Measurements from ENCODE around the gene HTR1E. TPM values are rescaled to one million over a fixed set of nuclear protein-coding genes. Genes with fewer than 3 reads are reported as not detected.
"Not testable (repeated sequence)": the region's sequence is repeated elsewhere in the genome, so short reads cannot be mapped to it uniquely, and the experiment has no call there.

The HTR1E gene
- total and polyA plus RNA-seq, 11 donors = not detected

- 72 to 83% (median 81%) methylated on average over 2 of the region's 2 CpGs for WGBS, 4 donors
- no peak overlapping the region for H3K4me3 ChIP-seq
- DNase-seq (no peak), ATAC-seq (no peak)
- H3K27ac ChIP-seq = no peak overlapping the region
- no peaks in the 10 kb centered on the region for H3K4me1 ChIP-seq
- no peaks in the 10 kb centered on the region for H3K36me3 ChIP-seq
- TF ChIP-seq CTCF (IDR thresholded peaks at IDR 0.05) (no peak), POLR2A (IDR thresholded peaks at IDR 0.05) (no peak)
- no peaks in the 10 kb centered on the region for H3K27me3 ChIP-seq
- H3K9me3 ChIP-seq = no peaks in the 10 kb centered on the region
- intact Hi-C loops (cut with DNase I) = no loop called here
These were observed 20.9 kb upstream of the HTR1E start for GRCh38 chr6:86916393-86916792.

GRCh38 chr6:86927138-86927537, 10.2 kb upstream of the HTR1E start:
- ATAC-seq; intact Hi-C loops (cut with DNase I); DNase-seq; H3K27me3 ChIP-seq; H3K4me3 ChIP-seq; H3K27ac ChIP-seq; H3K4me1 ChIP-seq; H3K9me3 ChIP-seq; H3K36me3 ChIP-seq: not testable (repeated sequence)
- WGBS, 4 donors = 65 to 88% (median 81%) methylated on average over 2 of the region's 2 CpGs

GRCh38 chr6:86927859-86928258, 9.5 kb upstream of the HTR1E start:
- H3K27me3 ChIP-seq; ATAC-seq; H3K4me3 ChIP-seq; H3K27ac ChIP-seq; H3K36me3 ChIP-seq; H3K9me3 ChIP-seq; intact Hi-C loops (cut with DNase I); H3K4me1 ChIP-seq; DNase-seq: not testable (repeated sequence)
- 93 to 95% (median 94%) methylated on average over 11 of the region's 11 CpGs for WGBS, 4 donors

GRCh38 chr6:86934365-86934764, 3.0 kb upstream of the HTR1E start:
- Histone ChIP-seq H3K36me3 (no peaks in the 10 kb centered on the region), H3K4me3 (no peak overlapping the region), H3K27ac (no peak overlapping the region), H3K9me3 (no peaks in the 10 kb centered on the region), H3K27me3 (peaks cover 8 to 45% (median 31%) of the 10 kb centered on the region in 9 donors), H3K4me1 (peaks cover 0 to 12% (median 0%) of the 10 kb centered on the region in 12 donors)
- intact Hi-C loops (cut with DNase I) = loop anchor here in 2 of 10 donors (10.0 kb wide), 1 partner anchor 1180 kb away; no protein-coding TSS in a partner anchor
- no peak for ATAC-seq
- DNase-seq = no peak
- WGBS, 4 donors = 74 to 79% (median 77%) methylated on average over 1 of the region's 1 CpG
- no peak for TF ChIP-seq CTCF (IDR thresholded peaks at IDR 0.05)
- no peak for TF ChIP-seq POLR2A (IDR thresholded peaks at IDR 0.05)

- Histone ChIP-seq H3K4me1 (peaks cover 0 to 12% (median 0%) of the 10 kb centered on the region in 12 donors), H3K36me3 (no peaks in the 10 kb centered on the region), H3K4me3 (peak overlapping the region in 4 of 12 donors; percentile 20 to 33 (median 24)), H3K27ac (no peak overlapping the region), H3K27me3 (peaks cover 8 to 49% (median 31%) of the 10 kb centered on the region in 9 donors), H3K9me3 (no peaks in the 10 kb centered on the region)
- no peak for TF ChIP-seq POLR2A (IDR thresholded peaks at IDR 0.05)
- no peak for TF ChIP-seq CTCF (IDR thresholded peaks at IDR 0.05)
- ATAC-seq (no peak), DNase-seq (no peak)
- intact Hi-C loops (cut with DNase I) = loop anchor here in 3 of 10 donors (2.0 to 10.0 kb wide), 3 partner anchors 1014 to 1182 kb away; no protein-coding TSS in a partner anchor
- WGBS, 4 donors = 1 to 4% (median 3%) methylated on average over 12 of the region's 12 CpGs
These were observed 502 bp upstream of the HTR1E start for GRCh38 chr6:86936834-86937218.

All from heart left ventricle (tissue), 16 donors.